Trophoblast cell (in vitro differentiated cells and primary cell): ENCODE measurements around the gene NR5A2.

Experiments used
- DNase-seq, 2 donors: peaks; one replicate each; pipeline ENCODE4 v3.0.0-alpha.2; 2016
- H2AFZ ChIP-seq: 2 replicates; pipeline ENCODE4 v1.6.1; 2013; ENCODE audit warnings: low read length, moderate library complexity, mild to moderate bottlenecking; ENCODE audit not compliant: insufficient read depth, poor library complexity
- H2AK5ac ChIP-seq: 2 replicates; pipeline ENCODE4 v1.6.1; 2013; ENCODE audit warnings: mild to moderate bottlenecking, low read length
- H2BK120ac ChIP-seq: 2 replicates; pipeline ENCODE4 v1.6.1; 2013; ENCODE audit warnings: low read length, mild to moderate bottlenecking, moderate library complexity; ENCODE audit not compliant: insufficient read depth, poor library complexity
- H2BK12ac ChIP-seq: 2 replicates; pipeline ENCODE4 v1.6.1; 2013; ENCODE audit warnings: mild to moderate bottlenecking, low read length, moderate library complexity
- H2BK5ac ChIP-seq: 2 replicates; pipeline ENCODE4 v1.6.1; 2013; ENCODE audit warnings: low read length, low read depth, moderate library complexity, mild to moderate bottlenecking; ENCODE audit not compliant: poor library complexity
- H3K14ac ChIP-seq: 2 replicates; pipeline ENCODE4 v1.6.1; 2013; ENCODE audit warnings: mild to moderate bottlenecking, low read length
- H3K18ac ChIP-seq: 2 replicates; pipeline ENCODE4 v1.6.1; 2013; ENCODE audit warnings: mild to moderate bottlenecking, low read length
- H3K23ac ChIP-seq: 2 replicates; pipeline ENCODE4 v1.6.1; 2013; ENCODE audit warnings: low read length
- H3K27ac ChIP-seq: 2 replicates; pipeline ENCODE4 v1.5.1; 2013; ENCODE audit warnings: low read depth, mild to moderate bottlenecking, inconsistent platforms, low read length, moderate library complexity
- H3K27me3 ChIP-seq: 2 replicates; pipeline ENCODE4 v1.6.1; 2013; ENCODE audit warnings: inconsistent platforms, mild to moderate bottlenecking, low read length, moderate library complexity; ENCODE audit not compliant: insufficient read depth
- H3K36me3 ChIP-seq, 2 experiments: 1 replicate in 1 of 2; 2 replicates in 1 of 2; pipeline ENCODE4 v1.6.1; 2013; ENCODE audit warnings: low read length in 2 of 2, mild to moderate bottlenecking in 2 of 2, moderate library complexity in 1 of 2; ENCODE audit not compliant: insufficient read depth in 2 of 2, control insufficient read depth in 1 of 2
- H3K4ac ChIP-seq: 2 replicates; pipeline ENCODE4 v1.6.1; 2013; ENCODE audit warnings: low read depth, mild to moderate bottlenecking, low read length, moderate library complexity
- H3K4me1 ChIP-seq, 2 experiments: 1 replicate in 1 of 2; 2 replicates in 1 of 2; pipeline ENCODE4 v1.6.1; 2013; ENCODE audit warnings: low read length in 2 of 2, mild to moderate bottlenecking in 2 of 2, moderate library complexity in 1 of 2; ENCODE audit not compliant: insufficient read depth in 2 of 2, control insufficient read depth in 1 of 2
- H3K4me2 ChIP-seq: 2 replicates; pipeline ENCODE4 v1.6.1; 2013; ENCODE audit warnings: inconsistent platforms, mild to moderate bottlenecking, low read length, moderate library complexity
- H3K4me3 ChIP-seq: 2 replicates; pipeline ENCODE4 v1.5.1; 2013; ENCODE audit warnings: mild to moderate bottlenecking, low read depth, low read length, inconsistent platforms
- H3K79me1 ChIP-seq: one replicate; pipeline ENCODE4 v1.6.1; 2013; ENCODE audit warnings: low read length
- H3K79me2 ChIP-seq: 2 replicates; pipeline ENCODE4 v1.6.1; 2013; ENCODE audit warnings: low read length, mild to moderate bottlenecking; ENCODE audit not compliant: control insufficient read depth, insufficient read depth, poor library complexity
- H3K9ac ChIP-seq: 2 replicates; pipeline ENCODE4 v1.6.1; 2013; ENCODE audit warnings: mild to moderate bottlenecking, low read length
- H3K9me3 ChIP-seq: 2 replicates; pipeline ENCODE4 v1.6.1; 2013; ENCODE audit warnings: low read depth, mild to moderate bottlenecking, control low read depth, inconsistent platforms, low read length; ENCODE audit not compliant: insufficient read depth
- H4K12ac ChIP-seq: 2 replicates; pipeline ENCODE4 v1.6.1; 2013; ENCODE audit warnings: low read depth, mild to moderate bottlenecking, low read length, moderate library complexity
- H4K8ac ChIP-seq: 2 replicates; pipeline ENCODE4 v1.6.1; 2013; ENCODE audit warnings: low read depth, mild to moderate bottlenecking, low read length, moderate library complexity
- H4K91ac ChIP-seq: one replicate; pipeline ENCODE4 v1.6.1; 2013; ENCODE audit warnings: low read depth, mild to moderate bottlenecking, low read length, moderate library complexity
- WGBS: extraction: QIAGEN DNeasy Blood & Tissue Kit; methylation state at CpG from one replicate; pipeline ENCODE4 v1.1.7; 2013; ENCODE audit warnings: missing lambda C conversion rate; ENCODE audit not compliant: insufficient read length, insufficient coverage; ENCODE audit errors: extremely low coverage; 5-methylcytosine and 5-hydroxymethylcytosine counted together

The NR5A2 gene

GRCh38 chr1:200006711-200007110 lies 20.8 kb upstream of the NR5A2 start:
- no peaks in the 10 kb centered on the region for H3K27me3 ChIP-seq
- no CpG with 5 or more reads among the region's 3 CpGs for WGBS

GRCh38 chr1:200015811-200016210 lies 11.7 kb upstream of the NR5A2 start:
- H4K91ac ChIP-seq = no peak overlapping the region
- H3K9ac ChIP-seq = no peak overlapping the region
- no peak overlapping the region for H3K18ac ChIP-seq
- no peak overlapping the region for H2AK5ac ChIP-seq
- no peak overlapping the region for H4K12ac ChIP-seq
- H3K27ac ChIP-seq = no peak overlapping the region
- no peak overlapping the region for H3K23ac ChIP-seq
- H2AFZ ChIP-seq = no peak overlapping the region
- H3K4me3 ChIP-seq = no peak overlapping the region
- no peak for DNase-seq
- no peak overlapping the region for H2BK12ac ChIP-seq
- H3K9me3 ChIP-seq = no peaks in the 10 kb centered on the region
- no peak overlapping the region for H3K4ac ChIP-seq
- no peak overlapping the region for H3K4me2 ChIP-seq
- no peaks in the 10 kb centered on the region for H3K79me1 ChIP-seq
- H2BK120ac ChIP-seq = no peak overlapping the region
- H2BK5ac ChIP-seq = no peak overlapping the region
- no peak overlapping the region for H4K8ac ChIP-seq
- no peaks in the 10 kb centered on the region for H3K79me2 ChIP-seq
- no peak overlapping the region for H3K14ac ChIP-seq
- H3K36me3 ChIP-seq = no peaks in the 10 kb centered on the region
- H3K27me3 ChIP-seq = no peaks in the 10 kb centered on the region
- WGBS = no CpG with 5 or more reads among the region's 2 CpGs
- H3K4me1 ChIP-seq = no peaks in the 10 kb centered on the region

More at GRCh38 chr1:200006711-200007110, 20.8 kb upstream of the NR5A2 start:
- Histone ChIP-seq H3K27ac (no peak overlapping the region), H3K14ac (no peak overlapping the region), H4K8ac (no peak overlapping the region), H3K36me3 (no peaks in the 10 kb centered on the region), H2AFZ (no peak overlapping the region), H3K4ac (no peak overlapping the region), H3K79me2 (no peaks in the 10 kb centered on the region), H2AK5ac (no peak overlapping the region), H3K18ac (no peak overlapping the region), H3K4me3 (no peak overlapping the region), H3K79me1 (no peaks in the 10 kb centered on the region), H2BK12ac (no peak overlapping the region), H4K91ac (no peak overlapping the region), H3K23ac (no peak overlapping the region), H2BK120ac (no peak overlapping the region), H3K9ac (no peak overlapping the region), H3K4me1 (no peaks in the 10 kb centered on the region), H4K12ac (no peak overlapping the region), H3K4me2 (no peak overlapping the region), H2BK5ac (no peak overlapping the region), H3K9me3 (no peaks in the 10 kb centered on the region)
- DNase-seq = no peak

- WGBS = no CpG with 5 or more reads among the region's 1 CpG
Measured at GRCh38 chr1:200021577-200022238, 5.8 kb upstream of the NR5A2 start.

GRCh38 chr1:200022239-200022804 lies 5.2 kb upstream of the NR5A2 start:
- Histone ChIP-seq H3K9me3 (no peaks in the 10 kb centered on the region), H2AFZ (no peak overlapping the region), H3K18ac (no peak overlapping the region), H2BK5ac (no peak overlapping the region), H4K12ac (no peak overlapping the region), H3K27me3 (no peaks in the 10 kb centered on the region), H3K4me2 (no peak overlapping the region), H4K8ac (no peak overlapping the region), H3K36me3 (no peaks in the 10 kb centered on the region), H3K9ac (no peak overlapping the region), H3K14ac (no peak overlapping the region), H3K79me1 (no peaks in the 10 kb centered on the region), H3K4me1 (no peaks in the 10 kb centered on the region), H4K91ac (no peak overlapping the region), H2BK120ac (no peak overlapping the region), H3K27ac (no peak overlapping the region), H3K4me3 (no peak overlapping the region), H2AK5ac (no peak overlapping the region), H3K79me2 (no peaks in the 10 kb centered on the region), H3K23ac (no peak overlapping the region), H2BK12ac (no peak overlapping the region), H3K4ac (no peak overlapping the region)
- no CpG with 5 or more reads among the region's 4 CpGs for WGBS
- no peak for DNase-seq

More at GRCh38 chr1:200021577-200022238, 5.8 kb upstream of the NR5A2 start:
- H3K27me3 ChIP-seq = no peaks in the 10 kb centered on the region
- no peaks in the 10 kb centered on the region for H3K4me1 ChIP-seq
- no peak overlapping the region for H3K9ac ChIP-seq
- H4K12ac ChIP-seq = no peak overlapping the region
- H3K14ac ChIP-seq = no peak overlapping the region
- H3K18ac ChIP-seq = no peak overlapping the region
- H3K23ac ChIP-seq = no peak overlapping the region
- H2BK12ac ChIP-seq = no peak overlapping the region
- H3K4me2 ChIP-seq = no peak overlapping the region
- H3K4ac ChIP-seq = no peak overlapping the region
- H3K27ac ChIP-seq = no peak overlapping the region
- no peak overlapping the region for H2BK5ac ChIP-seq
- no peaks in the 10 kb centered on the region for H3K79me1 ChIP-seq
- H3K9me3 ChIP-seq = no peaks in the 10 kb centered on the region
- H2AFZ ChIP-seq = no peak overlapping the region
- no peak for DNase-seq
- no peak overlapping the region for H4K8ac ChIP-seq
- no peak overlapping the region for H2BK120ac ChIP-seq
- H3K36me3 ChIP-seq = no peaks in the 10 kb centered on the region
- H3K79me2 ChIP-seq = no peaks in the 10 kb centered on the region
- H4K91ac ChIP-seq = no peak overlapping the region
- H2AK5ac ChIP-seq = no peak overlapping the region
- no peak overlapping the region for H3K4me3 ChIP-seq
